HUES6 (cell line): Measurements from ENCODE around the gene SERPINE2.

ENCODE experiments used
- H3K27ac ChIP-seq: 2 replicates; pipeline ENCODE4 v1.7.0; 2013; ENCODE audit warnings: low read depth, mild to moderate bottlenecking, low read length, inconsistent platforms
- H3K27me3 ChIP-seq: 2 replicates; pipeline ENCODE4 v1.6.1; 2013; ENCODE audit warnings: low read length; ENCODE audit not compliant: control insufficient read depth, insufficient read depth
- H3K36me3 ChIP-seq: 2 replicates; pipeline ENCODE4 v1.6.1; 2013; ENCODE audit warnings: low read length; ENCODE audit not compliant: control insufficient read depth, insufficient read depth
- H3K4me1 ChIP-seq: 2 replicates; pipeline ENCODE4 v1.6.1; 2013; ENCODE audit warnings: low read length; ENCODE audit not compliant: control insufficient read depth, insufficient read depth
- H3K4me3 ChIP-seq: 2 replicates; pipeline ENCODE4 v1.5.1; 2013; ENCODE audit warnings: low read depth, low read length
- H3K9ac ChIP-seq: one replicate; pipeline ENCODE4 v1.6.1; 2013; ENCODE audit warnings: mild to moderate bottlenecking, low read length
- H3K9me3 ChIP-seq: 2 replicates; pipeline ENCODE4 v1.6.1; 2013; ENCODE audit warnings: low read depth, low read length; ENCODE audit not compliant: control insufficient read depth, insufficient read depth

The SERPINE2 gene

GRCh38 chr2:223956300-223956699 lies 82.8 kb downstream of the SERPINE2 start:
- Histone ChIP-seq H3K4me3 (no peak overlapping the region), H3K9ac (no peak overlapping the region), H3K4me1 (peaks cover 33% of the 10 kb centered on the region), H3K36me3 (peaks cover 20% of the 10 kb centered on the region), H3K27me3 (no peaks in the 10 kb centered on the region), H3K27ac (no peak overlapping the region), H3K9me3 (no peaks in the 10 kb centered on the region)

GRCh38 chr2:223954401-223954800 lies 84.7 kb downstream of the SERPINE2 start:
- Histone ChIP-seq H3K27me3 (no peaks in the 10 kb centered on the region), H3K9me3 (no peaks in the 10 kb centered on the region), H3K9ac (no peak overlapping the region), H3K27ac (no peak overlapping the region), H3K4me1 (peaks cover 27% of the 10 kb centered on the region), H3K36me3 (peaks cover 2% of the 10 kb centered on the region), H3K4me3 (no peak overlapping the region)

- no peaks in the 10 kb centered on the region for H3K36me3 ChIP-seq
- H3K4me1 ChIP-seq, result peaks cover 32% of the 10 kb centered on the region
- H3K27ac ChIP-seq, result no peak overlapping the region
- no peaks in the 10 kb centered on the region for H3K27me3 ChIP-seq
- no peak overlapping the region for H3K4me3 ChIP-seq
- no peak overlapping the region for H3K9ac ChIP-seq
- no peaks in the 10 kb centered on the region for H3K9me3 ChIP-seq
Measured at GRCh38 chr2:223952280-223952968, 86.7 kb downstream of the SERPINE2 start.

- no peaks in the 10 kb centered on the region for H3K9me3 ChIP-seq
- H3K9ac ChIP-seq, result no peak overlapping the region
- no peaks in the 10 kb centered on the region for H3K27me3 ChIP-seq
- no peak overlapping the region for H3K27ac ChIP-seq
- peaks cover 27% of the 10 kb centered on the region for H3K4me1 ChIP-seq
- H3K36me3 ChIP-seq, result no peaks in the 10 kb centered on the region
- no peak overlapping the region for H3K4me3 ChIP-seq
Measured at GRCh38 chr2:223950448-223951347, 88.4 kb downstream of the SERPINE2 start.

- Histone ChIP-seq H3K4me3 (no peak overlapping the region), H3K27me3 (no peaks in the 10 kb centered on the region), H3K9ac (no peak overlapping the region), H3K36me3 (no peaks in the 10 kb centered on the region), H3K27ac (no peak overlapping the region), H3K4me1 (peaks cover 30% of the 10 kb centered on the region), H3K9me3 (no peaks in the 10 kb centered on the region)
Measured at GRCh38 chr2:223949241-223949840, 89.7 kb downstream of the SERPINE2 start.

GRCh38 chr2:223947711-223948205 lies 91.3 kb downstream of the SERPINE2 start:
- Histone ChIP-seq H3K27me3 (no peaks in the 10 kb centered on the region), H3K9me3 (no peaks in the 10 kb centered on the region), H3K4me3 (no peak overlapping the region), H3K9ac (no peak overlapping the region), H3K27ac (no peak overlapping the region), H3K36me3 (no peaks in the 10 kb centered on the region), H3K4me1 (peaks cover 40% of the 10 kb centered on the region)

GRCh38 chr2:223945755-223946154 lies 93.3 kb downstream of the SERPINE2 start:
- Histone ChIP-seq H3K4me1 (peaks cover 34% of the 10 kb centered on the region), H3K27me3 (no peaks in the 10 kb centered on the region), H3K9ac (no peak overlapping the region), H3K36me3 (no peaks in the 10 kb centered on the region; the same call in 1 of the 2 replicates), H3K4me3 (peak overlapping the region; percentile 99; the same call in 1 of the 2 replicates), H3K9me3 (no peaks in the 10 kb centered on the region), H3K27ac (no peak overlapping the region)

GRCh38 chr2:223944703-223945531 lies 94.2 kb downstream of the SERPINE2 start, which contains the start of gene WDFY1:
Gene WDFY1, minus strand, starts transcription at chr2:223945335. Its CDS starts 51 bp downstream, at chr2:223945284.
- Histone ChIP-seq H3K27me3 (no peaks in the 10 kb centered on the region), H3K4me1 (peaks cover 30% of the 10 kb centered on the region), H3K9me3 (peaks cover 2% of the 10 kb centered on the region; the same call in 1 of the 2 replicates), H3K27ac (peak within 1 kb of the TSS; percentile 74), H3K4me3 (peak within 1 kb of the TSS; percentile 99), H3K9ac (peak within 1 kb of the TSS; percentile 80), H3K36me3 (no peaks in the 10 kb centered on the region; the same call in 1 of the 2 replicates)

GRCh38 chr2:223944166-223944702 lies 94.9 kb downstream of the SERPINE2 start:
- peak overlapping the region; percentile 80 for H3K9ac ChIP-seq
- H3K4me1 ChIP-seq, result peaks cover 33% of the 10 kb centered on the region
- peak overlapping the region; percentile 99 for H3K4me3 ChIP-seq
- H3K36me3 ChIP-seq, result no peaks in the 10 kb centered on the region; the same call in 1 of the 2 replicates
- peaks cover 2% of the 10 kb centered on the region; the same call in 1 of the 2 replicates for H3K9me3 ChIP-seq
- H3K27me3 ChIP-seq, result no peaks in the 10 kb centered on the region
- peak overlapping the region; percentile 74; the same call in 1 of the 2 replicates for H3K27ac ChIP-seq

- peaks cover 2% of the 10 kb centered on the region; the same call in 1 of the 2 replicates for H3K9me3 ChIP-seq
Measured at GRCh38 chr2:223943561-223944008, 95.5 kb downstream of the SERPINE2 start.

More at GRCh38 chr2:223943561-223944008, 95.5 kb downstream of the SERPINE2 start:
- Histone ChIP-seq H3K4me1 (peaks cover 39% of the 10 kb centered on the region), H3K36me3 (no peaks in the 10 kb centered on the region; the same call in 1 of the 2 replicates), H3K4me3 (peak overlapping the region; percentile 99), H3K27me3 (no peaks in the 10 kb centered on the region), H3K27ac (no peak overlapping the region), H3K9ac (peak overlapping the region; percentile 80)
